Heart left ventricle (tissue), 16 donors: ENCODE measurements around the gene N4BP2L1. TPM values are rescaled to one million over a fixed set of nuclear protein-coding genes. Genes with fewer than 3 reads are reported as not detected.

Experiments used
- ATAC-seq, 4 donors: fragments of 200-7000 bp; cut with Tn5 transposase; one replicate each; pipeline ENCODE4 v1.9.1; 2020 to 2022; ENCODE audit warnings: moderate library complexity in 4 of 4, mild to moderate bottlenecking in 3 of 4, moderate number of reproducible peaks in 1 of 4
- DNase-seq, 5 donors: peaks; one replicate each; pipeline ENCODE4 v3.0.0-alpha.2; 2020
- H3K27ac ChIP-seq, 12 donors: fragments of 200-600 bp; sonication (generic) in 4 of 12; one replicate each; pipeline versions ENCODE4 v1.5.0 to v1.8.0; 2016 to 2022; ENCODE audit warnings: mild to moderate bottlenecking in 2 of 12
- H3K27me3 ChIP-seq, 9 donors: fragments of 200-600 bp; sonication (generic) in 2 of 9; one replicate each; pipeline versions ENCODE4 v1.5.1 to v1.8.0; 2016 to 2022; ENCODE audit warnings: mild to moderate bottlenecking in 3 of 9
- H3K36me3 ChIP-seq, 9 donors: fragments of 200-600 bp; sonication (generic) in 2 of 9; one replicate each; pipeline versions ENCODE4 v1.5.0 to v1.8.0; 2018 to 2022; ENCODE audit warnings: mild to moderate bottlenecking in 2 of 9
- H3K4me1 ChIP-seq, 12 donors: fragments of 200-600 bp; sonication (generic) in 4 of 12; one replicate each; pipeline versions ENCODE4 v1.5.0 to v1.8.0; 2016 to 2022; ENCODE audit warnings: mild to moderate bottlenecking in 3 of 12
- H3K4me3 ChIP-seq, 12 donors: fragments of 200-600 bp; sonication (generic) in 4 of 12; one replicate each; pipeline versions ENCODE4 v1.5.0 to v1.8.0; 2017 to 2022; ENCODE audit warnings: mild to moderate bottlenecking in 9 of 12, moderate library complexity in 4 of 12
- H3K9me3 ChIP-seq, 12 donors: fragments of 200-600 bp; sonication (generic) in 4 of 12; one replicate each; pipeline versions ENCODE4 v1.5.0 to v1.8.0; 2016 to 2022; ENCODE audit warnings: mild to moderate bottlenecking in 1 of 12
- CTCF ChIP-seq, 12 donors: fragments of 200-600 bp; sonication (generic) in 4 of 12; IDR thresholded peaks; one replicate each; pipeline versions ENCODE4 v1.5.0 to v1.8.0; 2018 to 2022; ENCODE audit warnings: antibody characterized with exemption in 12 of 12, mild to moderate bottlenecking in 5 of 12
- POLR2A ChIP-seq, 2 donors: fragments of 450-650 bp; IDR thresholded peaks; one replicate each; pipeline ENCODE4 v1.6.1; 2017; ENCODE audit warnings: antibody characterized with exemption in 2 of 2, mild to moderate bottlenecking in 2 of 2, moderate library complexity in 2 of 2
- WGBS, 4 donors: extraction: QIAGEN DNeasy Blood & Tissue Kit in 2 of 4; methylation state at CpG; one replicate each; pipeline versions ENCODE4 v1.1.5 to v1.1.7; 2013 to 2018; 5-methylcytosine and 5-hydroxymethylcytosine counted together
- intact Hi-C, 10 donors: fragments of 100-400 bp; cut with DNase I; formaldehyde crosslinking; loops; one replicate each; pipeline versions ENCODE4 v1.11.1 to v1.14.2; 2022
- polyA plus RNA-seq, 2 donors: library from polyadenylated mRNA; stranded (reverse); fragments of 200-250 nt; gene quantifications; one replicate each; pipeline ENCODE4 v1.2.3, GENCODE V29; 2013
- total RNA-seq, 9 donors: library from RNA; depleted of rRNA in 2 of 9; stranded (reverse); fragments of >200 nt in 2 of 9; fragmentation: NEBNext Ultra II Directional in 3 of 9; extraction: Animal tissue kit (Norgen Biotek cat#: 25700) in 3 of 9; gene quantifications; one replicate each; pipeline versions ENCODE4 v1.1.0 to v1.2.4, GENCODE V29; 2016 to 2023
- donor health status: ischemic (EF 13 %, LVEDD 7.1; RV severe dilation, severe dysfunction).
- donor health status: healthy with polysubstance abuse.
- donor health status: DM: no; HTN: yes; CAD: no.
- donor health status: DM: no; HTN: no; CAD: no.
- donor health status: ischemic (EF 25% LVEDD 6.9; RV normal size, moderate dysfunction).
- donor health status: ischemic (EF 25% LVEDD 5.7; RV mildly dilated, moderate dysfunction).
- donor health status: healthy.
- donor health status: DM: yes; HTN: yes; CAD: no.
- donor health status: ischemic (EF 35%, LVEDD 5.7; RV mildly dilated, moderate dysfunction).
- donor health status: nonischemic (EF 11% LVEDD 7.7; RV severe dilation, severe dysfunction).
- donor health status: DM: yes; HTN: yes; CAD: no.
- donor health status: PGD.
- donor health status: ischemic (EF 29% LVEDD 5.4; RV normal size, mild dysfunction).
- donor health status: nonischemic (EF 23%, LVEDD 6.1; RV moderate dilation, normal function).

Gene N4BP2L1
- total and polyA plus RNA-seq, 11 donors: 2.1 to 14.8 (median 4.5) TPM

DNA sequence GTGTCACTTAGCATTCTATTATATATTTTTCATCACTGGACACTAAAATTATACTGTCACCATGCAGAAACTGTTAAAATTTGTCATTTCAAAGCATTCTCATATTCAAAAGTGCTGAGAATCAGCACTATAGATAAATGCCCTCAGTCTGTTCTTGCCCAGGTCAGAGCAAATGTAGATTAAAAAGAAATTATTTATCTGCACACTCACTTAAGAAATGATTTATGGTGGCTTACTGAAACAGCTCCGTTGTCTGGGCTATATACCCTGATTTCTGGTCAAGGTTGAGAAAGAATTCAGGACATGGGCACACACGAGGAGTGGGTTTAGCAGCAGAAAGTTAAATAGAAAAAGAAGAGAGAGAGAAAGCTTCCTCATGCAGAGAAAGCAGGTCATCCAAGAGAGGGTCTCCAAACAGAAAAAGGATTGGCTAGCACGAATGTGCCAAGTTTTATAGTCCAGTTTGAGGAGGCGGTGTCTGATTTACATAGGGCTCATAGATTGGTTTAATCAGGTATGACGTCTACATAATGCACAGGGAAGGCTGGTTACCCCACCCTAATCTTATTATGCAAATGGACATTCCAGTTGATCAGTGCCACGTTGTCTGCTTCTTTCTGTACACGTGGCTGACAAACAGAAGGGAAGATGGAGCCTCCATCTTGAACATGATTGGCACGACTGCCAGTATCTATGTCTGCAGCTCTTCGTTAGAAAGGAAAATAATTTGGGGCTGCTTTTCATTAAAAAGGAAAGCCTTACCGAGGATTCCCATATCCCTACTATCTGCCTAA is 47.3 kb upstream of the N4BP2L1 start:
- peaks cover 0 to 30% (median 18%) of the 10 kb centered on the region in 12 donors for H3K4me1 ChIP-seq
- peaks cover 0 to 25% (median 9%) of the 10 kb centered on the region in 9 donors for H3K36me3 ChIP-seq
- H3K27ac ChIP-seq: no peak overlapping the region
- H3K27me3 ChIP-seq: no peaks in the 10 kb centered on the region
- H3K4me3 ChIP-seq: no peak overlapping the region
- H3K9me3 ChIP-seq: no peaks in the 10 kb centered on the region
- TF ChIP-seq POLR2A (IDR thresholded peaks at IDR 0.05) (no peak), CTCF (IDR thresholded peaks at IDR 0.05) (no peak)
- ATAC-seq (no peak), DNase-seq (no peak)
- intact Hi-C loops: no loop called here
- WGBS, 4 donors: 75 to 81% (median 79%) methylated on average over 10 of the region's 10 CpGs

DNA sequence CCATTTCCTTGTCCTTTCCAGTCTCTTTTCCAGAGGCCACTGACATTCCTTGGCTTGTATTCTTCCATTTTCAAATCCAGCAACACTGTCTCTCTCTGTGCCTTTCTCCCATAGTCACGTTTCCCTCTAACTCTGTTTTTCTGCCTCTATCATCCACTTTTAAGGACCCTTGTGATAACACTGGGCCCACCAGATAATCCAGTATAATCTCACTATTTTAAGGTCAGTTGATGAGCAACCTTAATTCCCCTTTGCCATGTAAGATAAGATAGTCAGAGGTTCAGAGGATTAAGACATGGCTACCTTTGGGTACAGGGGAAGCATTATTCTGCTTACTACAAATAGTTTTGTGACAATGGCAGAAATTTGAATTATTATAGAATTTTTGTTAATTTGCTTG is 45.7 kb upstream of the N4BP2L1 start:
- Histone ChIP-seq H3K36me3 (peaks cover 0 to 20% (median 9%) of the 10 kb centered on the region in 9 donors), H3K9me3 (no peaks in the 10 kb centered on the region), H3K4me3 (no peak overlapping the region), H3K27me3 (no peaks in the 10 kb centered on the region), H3K27ac (no peak overlapping the region), H3K4me1 (peaks cover 0 to 30% (median 18%) of the 10 kb centered on the region in 12 donors)
- TF ChIP-seq POLR2A (IDR thresholded peaks at IDR 0.05) (no peak), CTCF (IDR thresholded peaks at IDR 0.05) (no peak)
- intact Hi-C loops: no loop called here
- DNase-seq (no peak), ATAC-seq (no peak)
- 33 to 54% (median 46%) methylated on average over 1 of the region's 1 CpG for WGBS, 4 donors

GRCh38 chr13:32472194-32472621 is 44.3 kb upstream of the N4BP2L1 start:
- no peaks in the 10 kb centered on the region for H3K9me3 ChIP-seq

More at GRCh38 chr13:32472194-32472621, 44.3 kb upstream of the N4BP2L1 start:
- 49 to 64% (median 53%) methylated on average over 3 of the region's 3 CpGs for WGBS, 4 donors
- Histone ChIP-seq H3K27ac (peak overlapping the region in 9 of 12 donors; percentile 2 to 73 (median 50)), H3K4me1 (peaks cover 0 to 30% (median 18%) of the 10 kb centered on the region in 12 donors), H3K36me3 (peaks cover 0 to 8% (median 0%) of the 10 kb centered on the region in 9 donors), H3K27me3 (no peaks in the 10 kb centered on the region), H3K4me3 (no peak overlapping the region)
- DNase-seq (no peak), ATAC-seq (peak in 1 of 4 donors; percentile 40)
- TF ChIP-seq CTCF (IDR thresholded peaks at IDR 0.05) (no peak), POLR2A (IDR thresholded peaks at IDR 0.05) (no peak)
- intact Hi-C loops: no loop called here
